Measurements from ENCODE around the gene COA3. TPM values are rescaled to one million over a fixed set of nuclear protein-coding genes. Genes with fewer than 3 reads are reported as not detected.
A peak's percentile ranks its signal among the peaks of the same experiment; 100 is the strongest.

Gene COA3
- total RNA-seq, 1 experiment from 2014 or later, result 48.8 TPM

DNA sequence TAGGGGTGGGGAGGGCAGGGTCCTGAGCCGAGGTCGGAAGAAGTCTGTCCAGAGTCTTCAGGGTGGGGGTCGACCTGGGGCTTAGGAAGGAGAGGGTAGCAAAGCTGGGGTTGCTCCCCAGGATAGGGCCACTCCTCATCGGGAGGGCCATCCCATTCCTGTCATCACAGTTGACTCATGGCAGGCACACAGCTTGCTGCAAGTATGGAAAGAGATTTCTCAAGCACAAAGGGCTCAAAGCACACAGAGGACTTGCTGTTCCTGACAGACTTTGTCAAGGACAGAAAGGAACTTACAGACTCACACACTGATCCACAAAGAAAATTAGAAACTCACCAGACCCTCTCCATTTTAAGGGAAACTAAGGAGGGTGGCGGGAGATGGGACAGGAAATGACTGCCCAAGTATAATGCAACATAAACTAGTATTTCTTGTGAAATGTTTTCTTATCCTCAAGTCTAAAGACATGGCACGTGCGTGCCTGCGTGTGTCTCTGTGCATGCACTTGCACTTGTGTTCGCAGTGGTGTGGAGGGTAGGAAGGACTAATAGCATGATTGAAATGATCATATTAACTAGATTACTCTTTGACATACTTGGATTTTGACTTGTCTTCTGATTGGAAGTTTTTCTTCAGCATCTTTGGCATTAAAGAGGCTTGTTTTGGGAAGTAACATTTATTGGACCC lies 48.2 kb upstream of the COA3 start:
- in situ Hi-C loops (cut with HindIII; ENCODE audit: low pct_unique_long_range_greater_than_20kb, low sequenced_read_pairs) (no loop called here), intact Hi-C loops (cut with micrococcal nuclease; ENCODE audit: unreplicated experiment) (loop anchor here (5.0 kb wide), 1 partner anchor 91 kb away; no protein-coding TSS in a partner anchor)
- TF ChIP-seq SIN3A (IDR thresholded peaks at IDR 0.05; ENCODE audit: borderline replicate concordance, insufficient read depth, low read depth, low read length), result no peak
- TF ChIP-seq, protein P1, sequence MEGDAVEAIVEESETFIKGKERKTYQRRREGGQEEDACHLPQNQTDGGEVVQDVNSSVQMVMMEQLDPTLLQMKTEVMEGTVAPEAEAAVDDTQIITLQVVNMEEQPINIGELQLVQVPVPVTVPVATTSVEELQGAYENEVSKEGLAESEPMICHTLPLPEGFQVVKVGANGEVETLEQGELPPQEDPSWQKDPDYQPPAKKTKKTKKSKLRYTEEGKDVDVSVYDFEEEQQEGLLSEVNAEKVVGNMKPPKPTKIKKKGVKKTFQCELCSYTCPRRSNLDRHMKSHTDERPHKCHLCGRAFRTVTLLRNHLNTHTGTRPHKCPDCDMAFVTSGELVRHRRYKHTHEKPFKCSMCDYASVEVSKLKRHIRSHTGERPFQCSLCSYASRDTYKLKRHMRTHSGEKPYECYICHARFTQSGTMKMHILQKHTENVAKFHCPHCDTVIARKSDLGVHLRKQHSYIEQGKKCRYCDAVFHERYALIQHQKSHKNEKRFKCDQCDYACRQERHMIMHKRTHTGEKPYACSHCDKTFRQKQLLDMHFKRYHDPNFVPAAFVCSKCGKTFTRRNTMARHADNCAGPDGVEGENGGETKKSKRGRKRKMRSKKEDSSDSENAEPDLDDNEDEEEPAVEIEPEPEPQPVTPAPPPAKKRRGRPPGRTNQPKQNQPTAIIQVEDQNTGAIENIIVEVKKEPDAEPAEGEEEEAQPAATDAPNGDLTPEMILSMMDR (IDR thresholded peaks at IDR 0.05), result no peak
- TF ChIP-seq, protein P2, sequence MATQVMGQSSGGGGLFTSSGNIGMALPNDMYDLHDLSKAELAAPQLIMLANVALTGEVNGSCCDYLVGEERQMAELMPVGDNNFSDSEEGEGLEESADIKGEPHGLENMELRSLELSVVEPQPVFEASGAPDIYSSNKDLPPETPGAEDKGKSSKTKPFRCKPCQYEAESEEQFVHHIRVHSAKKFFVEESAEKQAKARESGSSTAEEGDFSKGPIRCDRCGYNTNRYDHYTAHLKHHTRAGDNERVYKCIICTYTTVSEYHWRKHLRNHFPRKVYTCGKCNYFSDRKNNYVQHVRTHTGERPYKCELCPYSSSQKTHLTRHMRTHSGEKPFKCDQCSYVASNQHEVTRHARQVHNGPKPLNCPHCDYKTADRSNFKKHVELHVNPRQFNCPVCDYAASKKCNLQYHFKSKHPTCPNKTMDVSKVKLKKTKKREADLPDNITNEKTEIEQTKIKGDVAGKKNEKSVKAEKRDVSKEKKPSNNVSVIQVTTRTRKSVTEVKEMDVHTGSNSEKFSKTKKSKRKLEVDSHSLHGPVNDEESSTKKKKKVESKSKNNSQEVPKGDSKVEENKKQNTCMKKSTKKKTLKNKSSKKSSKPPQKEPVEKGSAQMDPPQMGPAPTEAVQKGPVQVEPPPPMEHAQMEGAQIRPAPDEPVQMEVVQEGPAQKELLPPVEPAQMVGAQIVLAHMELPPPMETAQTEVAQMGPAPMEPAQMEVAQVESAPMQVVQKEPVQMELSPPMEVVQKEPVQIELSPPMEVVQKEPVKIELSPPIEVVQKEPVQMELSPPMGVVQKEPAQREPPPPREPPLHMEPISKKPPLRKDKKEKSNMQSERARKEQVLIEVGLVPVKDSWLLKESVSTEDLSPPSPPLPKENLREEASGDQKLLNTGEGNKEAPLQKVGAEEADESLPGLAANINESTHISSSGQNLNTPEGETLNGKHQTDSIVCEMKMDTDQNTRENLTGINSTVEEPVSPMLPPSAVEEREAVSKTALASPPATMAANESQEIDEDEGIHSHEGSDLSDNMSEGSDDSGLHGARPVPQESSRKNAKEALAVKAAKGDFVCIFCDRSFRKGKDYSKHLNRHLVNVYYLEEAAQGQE (IDR thresholded peaks at IDR 0.05; ENCODE audit: insufficient read depth in 1 of 2, low read depth in 2 of 2, low read length in 1 of 2), result no peak
- TF ChIP-seq TCF7L2 (IDR thresholded peaks at IDR 0.05; ENCODE audit: low read depth, low read length), result no peak
- TF ChIP-seq POLR2AphosphoS5 (IDR thresholded peaks at IDR 0.05; ENCODE audit: low read depth, low read length), result no peak
- H3K36me3 ChIP-seq (ENCODE audit: control insufficient read depth, insufficient read depth, low read length), result no peaks in the 10 kb centered on the region; the same call in 1 of the 2 replicates
- H3K9me3 ChIP-seq (ENCODE audit: control insufficient read depth, insufficient read depth, low read depth, low read length), result no peaks in the 10 kb centered on the region
- ATAC-seq, result peak; percentile 36; the same call in 1 of the 2 replicates
- H3K27ac ChIP-seq (ENCODE audit: low read length), result no peak overlapping the region
- H3K4me3 ChIP-seq (ENCODE audit: low read depth in 2 of 2, low read length in 2 of 2), result no peak overlapping the region
- no peaks in the 10 kb centered on the region for H3K27me3 ChIP-seq (ENCODE audit: control insufficient read depth, insufficient read depth, low read length)
- no peak for DNase-seq (ENCODE audit: low read depth, low spot score)
- BruUV-seq (replicated peaks), result no TSS peak
- CTCF ChIA-PET, result no interaction called here
- no peaks in the 10 kb centered on the region for H3K4me1 ChIP-seq (ENCODE audit: control insufficient read depth, insufficient read depth, low read length)
- POLR2A ChIA-PET, result interaction anchor here (0.6 kb wide), 1 partner anchor 168 kb away, joined by 3 read pairs; no protein-coding TSS in a partner anchor

DNA sequence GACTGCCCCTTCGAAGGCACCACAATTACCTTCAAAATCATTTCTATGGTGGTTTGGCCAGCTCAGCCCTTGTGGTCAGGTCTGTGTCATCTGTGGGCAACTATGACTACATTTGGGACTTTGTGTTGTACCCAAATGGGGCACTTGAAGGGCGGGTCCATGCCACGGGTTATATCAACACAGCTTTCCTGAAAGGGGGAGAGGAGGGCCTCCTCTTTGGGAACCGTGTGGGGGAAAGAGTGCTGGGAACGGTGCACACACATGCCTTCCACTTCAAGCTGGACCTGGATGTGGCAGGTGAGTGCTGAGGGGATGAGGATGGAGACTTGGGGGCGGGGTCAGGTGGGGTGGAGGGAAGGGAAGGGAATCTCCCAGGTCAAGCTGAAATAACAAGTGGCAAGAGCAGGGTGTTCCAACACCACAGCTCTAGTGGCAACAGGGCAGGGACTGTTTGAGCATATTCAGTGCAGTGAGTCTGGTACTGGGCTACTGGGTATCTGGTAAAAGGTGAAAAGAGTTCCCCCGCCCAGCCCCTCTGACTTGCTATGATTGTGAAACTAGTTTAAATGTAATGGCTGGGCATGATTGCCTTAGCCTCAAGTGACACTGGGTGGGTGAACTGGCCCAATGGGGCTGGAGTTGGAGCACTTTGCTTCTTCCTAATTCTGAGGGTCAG lies 47.6 kb upstream of the COA3 start:
- H3K27ac ChIP-seq (ENCODE audit: low read length), result no peak overlapping the region
- ChIA-PET POLR2A (interaction anchor here (0.7 kb wide), 1 partner anchor 72 kb away, joined by 6 read pairs; no protein-coding TSS in a partner anchor), CTCF (interaction anchor here (0.5 to 1.0 kb wide), 2 partner anchors 83 to 231 kb away, joined by 3 to 4 read pairs; no protein-coding TSS in a partner anchor)
- no peaks in the 10 kb centered on the region for H3K9me3 ChIP-seq (ENCODE audit: control insufficient read depth, insufficient read depth, low read depth, low read length)
- no TSS peak for BruUV-seq (replicated peaks)
- ATAC-seq (0 out of 2 replicates have a peak, but pooled peaks have one; percentile 19), DNase-seq (ENCODE audit: low read depth, low spot score) (no peak)
- in situ Hi-C loops (cut with HindIII; ENCODE audit: low pct_unique_long_range_greater_than_20kb, low sequenced_read_pairs), result no loop called here
- H3K27me3 ChIP-seq (ENCODE audit: control insufficient read depth, insufficient read depth, low read length), result no peaks in the 10 kb centered on the region
- TF ChIP-seq, protein P2 (IDR thresholded peaks at IDR 0.05; ENCODE audit: insufficient read depth in 1 of 2, low read depth in 2 of 2, low read length in 1 of 2), result no peak
- no peak for TF ChIP-seq TCF7L2 (IDR thresholded peaks at IDR 0.05; ENCODE audit: low read depth, low read length)
- peak; percentile 3; the same call in 1 of the 2 replicates for TF ChIP-seq POLR2AphosphoS5 (IDR thresholded peaks at IDR 0.05; ENCODE audit: low read depth, low read length)
- no peaks in the 10 kb centered on the region for H3K4me1 ChIP-seq (ENCODE audit: control insufficient read depth, insufficient read depth, low read length)
- no peak overlapping the region for H3K4me3 ChIP-seq (ENCODE audit: low read depth in 2 of 2, low read length in 2 of 2)
- intact Hi-C loops (cut with micrococcal nuclease; ENCODE audit: unreplicated experiment), result loop anchor here (5.0 kb wide), 1 partner anchor 91 kb away; no protein-coding TSS in a partner anchor
- peaks cover 4% of the 10 kb centered on the region; the same call in 1 of the 2 replicates for H3K36me3 ChIP-seq (ENCODE audit: control insufficient read depth, insufficient read depth, low read length)

Measured in Panc1 (cell line).